Activated CD4-positive, alpha-beta T cell treated with anti-CD3 and anti-CD28 coated beads, Interleukin-2, amount 50 U/mL, for 1 hour (primary cell): ENCODE data around the gene CAMSAP3.

ENCODE experiments used
- DNase-seq: peaks from one replicate; pipeline ENCODE4 v3.0.0-alpha.2; 2020

The CAMSAP3 gene

DNA sequence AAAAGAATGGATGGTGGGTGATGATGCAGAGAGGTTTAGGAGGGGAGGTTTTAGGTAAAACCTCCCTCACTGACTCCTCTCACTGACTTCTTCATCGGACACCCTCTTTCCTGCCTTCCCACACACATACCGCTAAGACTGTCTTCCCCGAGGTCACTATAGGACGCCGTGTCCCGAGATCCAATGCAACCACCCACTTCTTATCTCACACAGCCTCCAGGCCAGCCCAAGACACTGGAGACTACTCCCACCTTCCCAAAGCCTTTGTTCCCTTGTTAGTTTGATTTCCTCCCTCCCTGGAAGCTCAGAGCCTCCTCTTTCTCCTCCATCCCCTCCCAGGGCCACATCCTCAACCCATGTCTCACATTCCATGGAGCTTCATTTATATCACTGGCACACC, 16.5 kb upstream of the CAMSAP3 start:
- no peak for DNase-seq

DNA sequence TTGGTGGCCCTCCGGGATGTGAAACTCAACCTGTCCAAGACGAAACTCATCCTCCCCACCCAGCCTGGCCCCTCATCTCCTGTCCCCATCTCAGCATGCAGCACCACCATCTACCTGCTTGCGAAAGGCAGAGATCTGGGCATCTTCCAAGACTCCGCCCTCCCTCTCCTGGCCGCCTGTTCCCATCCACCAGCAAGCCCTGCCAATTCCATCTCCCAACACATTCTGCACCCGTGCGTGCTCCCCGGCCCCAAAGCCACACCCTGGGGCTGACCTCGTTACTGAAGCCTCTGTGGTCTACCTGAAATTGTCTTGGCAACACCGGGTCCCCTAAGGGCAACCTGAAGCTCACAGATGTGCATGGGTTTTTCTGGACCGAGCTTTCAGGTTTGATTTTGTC, 13.2 kb upstream of the CAMSAP3 start:
- no peak for DNase-seq

GRCh38 chr19:7589822-7590221, 5.8 kb upstream of the CAMSAP3 start:
- DNase-seq = no peak

GRCh38 chr19:7590256-7590655, 5.4 kb upstream of the CAMSAP3 start:
- no peak for DNase-seq

DNA sequence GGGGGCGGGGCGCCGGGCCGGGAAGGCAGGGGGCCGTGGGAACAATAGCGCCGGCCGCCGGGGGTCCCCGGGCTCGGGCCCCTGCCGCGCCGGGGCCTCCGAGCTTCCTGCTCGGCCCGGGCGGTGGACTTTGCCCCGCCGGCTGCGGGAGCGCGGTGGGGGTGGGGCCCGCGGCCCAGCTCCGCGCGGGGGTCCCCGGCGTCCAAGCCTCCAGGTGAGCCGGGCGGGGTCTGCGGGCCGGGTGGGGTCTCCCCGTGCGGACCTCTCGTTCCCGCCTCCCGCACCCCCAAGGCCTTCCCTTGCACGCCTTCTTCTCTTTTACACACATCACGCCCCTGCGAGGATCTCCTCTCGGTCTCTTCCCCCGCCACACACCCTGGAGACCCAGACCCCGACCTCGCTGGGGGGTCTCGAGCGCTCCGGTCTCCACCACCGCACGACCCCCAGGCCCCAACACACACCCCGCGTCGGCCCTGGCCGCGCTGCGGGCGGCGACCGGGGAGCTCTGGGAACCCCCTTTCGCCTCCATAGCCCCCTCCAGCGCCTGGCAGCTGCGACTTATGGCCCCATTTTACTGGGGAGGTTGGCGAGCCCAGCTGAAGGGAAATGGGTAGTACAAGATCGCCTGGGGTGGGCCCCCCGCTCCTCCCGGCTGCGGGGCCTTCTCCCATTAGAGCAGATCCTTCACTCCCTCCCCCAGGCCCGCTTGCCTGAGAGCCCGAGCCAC, 711 bp downstream of the CAMSAP3 start:
- no peak for DNase-seq

DNA sequence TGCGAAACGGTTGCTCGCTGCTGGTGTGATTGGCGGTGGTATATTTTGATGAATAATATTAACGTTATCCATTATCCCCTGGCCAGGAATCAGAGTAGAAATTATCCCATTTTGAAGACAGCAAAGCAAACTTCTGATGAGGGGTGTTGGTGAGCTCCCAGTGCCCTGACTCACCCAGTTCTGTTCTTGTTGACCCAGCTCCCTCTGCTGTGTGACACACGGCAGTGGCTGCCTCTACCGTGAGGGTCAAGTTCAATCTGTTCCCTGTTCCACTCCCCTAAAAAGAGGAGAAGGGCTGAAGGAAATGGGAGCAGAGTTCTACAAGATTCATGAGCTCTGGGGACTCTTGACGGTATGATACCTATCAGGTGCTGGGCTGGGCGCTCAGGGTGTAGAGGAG, 2.0 kb downstream of the CAMSAP3 start:
- DNase-seq = no peak

DNA sequence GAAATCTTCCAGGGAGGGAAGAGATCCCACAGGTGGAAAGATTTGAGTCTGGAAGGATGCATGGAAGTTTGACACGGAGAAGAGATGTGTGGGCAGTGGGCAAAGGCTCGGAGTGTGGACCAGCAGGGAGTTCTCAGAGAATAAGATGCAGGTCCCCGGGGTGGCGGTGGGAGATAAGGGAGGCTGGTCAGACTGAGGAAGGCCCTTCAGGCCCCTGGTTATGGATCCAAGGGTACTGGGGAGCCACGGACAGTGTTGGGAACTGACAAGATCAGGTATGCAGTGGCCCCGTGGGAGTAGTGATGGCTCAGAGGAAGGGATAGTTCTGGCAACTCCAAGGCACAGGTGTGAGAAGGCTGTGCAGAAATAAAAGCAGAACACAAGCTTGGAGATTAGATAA, 2.5 kb downstream of the CAMSAP3 start:
- no peak for DNase-seq

GRCh38 chr19:7600721-7601120, 5.1 kb downstream of the CAMSAP3 start:
- DNase-seq = no peak

- DNase-seq = no peak
These were observed 6.7 kb downstream of the CAMSAP3 start for GRCh38 chr19:7602240-7602934.

DNA sequence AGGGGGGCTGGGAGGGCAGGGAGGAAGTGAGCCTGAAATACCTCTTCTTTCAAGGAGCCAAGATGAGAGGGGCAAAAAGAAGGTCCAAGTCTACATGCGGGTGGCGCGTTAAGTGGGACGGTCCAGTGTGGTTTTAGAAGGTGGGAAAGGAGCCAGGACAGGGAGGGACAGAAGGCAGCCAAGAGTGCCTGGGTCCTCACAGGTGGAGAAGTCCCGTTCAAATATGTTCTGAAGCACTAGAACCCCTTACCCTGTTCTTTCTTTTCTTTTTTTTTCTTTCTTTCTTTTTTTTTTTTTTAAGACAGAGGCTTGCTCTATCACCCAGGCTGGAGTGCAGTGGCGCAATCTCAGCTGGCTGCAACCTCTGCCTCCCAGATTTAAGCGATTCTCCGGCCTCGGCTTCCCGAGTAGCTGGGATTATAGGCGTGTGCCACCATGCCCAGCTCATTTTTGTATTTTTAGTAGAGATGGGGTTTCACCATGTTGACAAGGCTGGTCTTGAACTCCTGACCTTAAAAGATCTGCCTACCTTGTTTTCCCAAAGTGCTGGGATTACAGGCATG, 7.4 kb downstream of the CAMSAP3 start:
- no peak for DNase-seq

GRCh38 chr19:7603919-7604318, 8.3 kb downstream of the CAMSAP3 start:
- DNase-seq = no peak

DNA sequence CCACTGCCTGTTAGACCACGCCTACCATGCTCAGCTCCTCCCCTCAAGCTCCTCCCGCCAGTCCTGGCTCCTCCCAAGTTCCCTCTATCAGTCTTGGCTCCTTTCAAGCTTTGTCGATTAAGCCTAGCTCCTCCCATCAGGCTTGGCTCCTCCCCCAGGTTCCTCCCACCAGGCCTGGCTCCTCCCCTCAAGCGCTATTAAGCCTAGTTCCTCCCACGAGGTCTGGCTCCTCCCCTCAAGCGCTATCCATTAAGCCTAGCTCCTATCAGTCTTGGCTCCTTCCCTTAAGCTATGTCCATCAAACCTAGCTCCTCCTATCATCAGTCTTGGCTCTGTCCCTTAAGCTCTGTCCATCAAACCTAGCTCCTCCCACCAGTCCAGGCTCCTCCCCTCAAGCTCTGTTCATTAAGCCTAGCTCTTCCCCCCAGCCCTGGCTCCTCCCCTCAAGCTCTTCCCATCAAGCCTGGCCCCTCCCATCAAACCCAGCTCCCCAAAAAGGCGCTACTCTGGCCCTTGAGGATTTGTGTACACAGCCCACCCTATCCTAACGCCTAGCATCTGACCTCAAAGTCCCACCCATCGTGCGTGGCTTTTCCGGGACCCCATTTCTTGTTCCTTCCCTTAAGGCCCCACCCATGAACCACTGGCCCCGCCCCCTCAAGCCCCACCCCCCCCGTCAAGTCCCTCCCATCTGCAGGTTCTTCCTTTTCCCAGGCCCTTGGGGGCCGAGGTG, 10.0 kb downstream of the CAMSAP3 start:
- no peak for DNase-seq

GRCh38 chr19:7606289-7606688, 10.6 kb downstream of the CAMSAP3 start:
- DNase-seq = no peak

DNA sequence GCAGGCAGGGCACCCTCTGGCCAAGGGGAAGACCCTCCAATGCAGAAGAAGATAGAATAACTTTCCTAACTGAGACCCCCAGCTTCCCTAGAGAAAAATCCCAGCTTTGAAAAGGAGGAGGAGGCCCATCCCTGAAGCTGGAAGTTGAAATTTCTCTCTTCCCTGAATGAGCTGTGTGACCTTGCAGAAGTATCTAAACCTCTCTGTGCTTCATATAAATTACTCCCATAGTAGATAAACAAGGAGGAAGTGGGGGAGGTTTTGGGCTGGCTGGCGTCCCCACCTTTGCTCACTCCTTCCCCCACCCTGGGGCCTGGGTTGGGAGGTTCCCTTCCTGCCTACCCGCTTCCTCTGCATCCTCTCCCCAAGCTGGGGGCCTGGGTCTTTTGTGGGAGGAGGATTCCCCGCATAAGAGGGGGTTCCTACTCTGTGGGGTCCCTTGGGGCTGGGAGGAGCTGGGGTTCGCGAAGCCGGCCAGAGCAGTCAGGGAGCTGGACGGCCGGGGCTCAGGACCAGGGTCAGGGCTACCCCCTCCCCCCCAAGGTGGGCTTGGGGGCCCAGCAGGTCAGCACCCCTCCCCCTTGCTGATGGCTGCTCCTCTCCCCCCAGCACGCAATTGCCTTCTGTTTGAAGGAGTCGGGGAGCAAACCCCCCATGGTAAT, 11.7 kb downstream of the CAMSAP3 start:
- no peak for DNase-seq

DNA sequence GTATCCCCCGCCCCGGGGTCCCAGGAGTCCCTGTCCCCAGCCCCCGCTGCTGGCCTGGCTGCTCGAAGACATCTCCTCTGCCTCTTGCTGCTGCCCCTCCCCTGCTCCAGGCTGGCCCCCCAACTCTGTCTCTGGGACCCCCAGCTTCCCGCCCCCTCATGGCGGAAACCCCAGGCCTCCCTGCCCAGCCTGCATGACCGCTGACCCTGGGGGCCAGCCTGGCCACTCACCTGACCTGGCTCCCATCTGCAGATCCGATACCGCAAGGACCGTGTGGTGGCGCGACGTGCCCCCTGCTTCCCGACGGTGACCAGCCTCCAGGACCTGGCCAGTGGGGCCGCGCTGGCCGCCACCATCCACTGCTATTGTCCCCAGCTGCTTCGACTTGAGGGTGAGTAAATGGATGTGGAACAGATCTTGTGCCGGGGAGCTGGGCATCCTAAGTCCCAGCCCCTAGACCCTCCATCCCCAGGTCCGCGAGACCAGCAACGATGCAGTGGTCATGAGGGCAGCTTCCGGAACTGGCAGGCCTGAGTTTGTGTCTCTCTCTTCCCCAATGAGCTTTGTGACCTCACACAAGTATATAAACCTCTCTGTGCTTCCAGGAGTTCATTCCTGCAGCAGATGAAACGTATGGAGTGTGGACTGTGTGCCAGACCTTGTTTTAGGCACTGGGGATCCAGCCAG, 12.4 kb downstream of the CAMSAP3 start:
- no peak for DNase-seq

- no peak for DNase-seq
These were observed 15.0 kb downstream of the CAMSAP3 start for GRCh38 chr19:7610491-7611240.

- DNase-seq = no peak
These were observed 16.0 kb downstream of the CAMSAP3 start for GRCh38 chr19:7611541-7612279.

GRCh38 chr19:7612282-7613274, 16.9 kb downstream of the CAMSAP3 start:
- no peak for DNase-seq

DNA sequence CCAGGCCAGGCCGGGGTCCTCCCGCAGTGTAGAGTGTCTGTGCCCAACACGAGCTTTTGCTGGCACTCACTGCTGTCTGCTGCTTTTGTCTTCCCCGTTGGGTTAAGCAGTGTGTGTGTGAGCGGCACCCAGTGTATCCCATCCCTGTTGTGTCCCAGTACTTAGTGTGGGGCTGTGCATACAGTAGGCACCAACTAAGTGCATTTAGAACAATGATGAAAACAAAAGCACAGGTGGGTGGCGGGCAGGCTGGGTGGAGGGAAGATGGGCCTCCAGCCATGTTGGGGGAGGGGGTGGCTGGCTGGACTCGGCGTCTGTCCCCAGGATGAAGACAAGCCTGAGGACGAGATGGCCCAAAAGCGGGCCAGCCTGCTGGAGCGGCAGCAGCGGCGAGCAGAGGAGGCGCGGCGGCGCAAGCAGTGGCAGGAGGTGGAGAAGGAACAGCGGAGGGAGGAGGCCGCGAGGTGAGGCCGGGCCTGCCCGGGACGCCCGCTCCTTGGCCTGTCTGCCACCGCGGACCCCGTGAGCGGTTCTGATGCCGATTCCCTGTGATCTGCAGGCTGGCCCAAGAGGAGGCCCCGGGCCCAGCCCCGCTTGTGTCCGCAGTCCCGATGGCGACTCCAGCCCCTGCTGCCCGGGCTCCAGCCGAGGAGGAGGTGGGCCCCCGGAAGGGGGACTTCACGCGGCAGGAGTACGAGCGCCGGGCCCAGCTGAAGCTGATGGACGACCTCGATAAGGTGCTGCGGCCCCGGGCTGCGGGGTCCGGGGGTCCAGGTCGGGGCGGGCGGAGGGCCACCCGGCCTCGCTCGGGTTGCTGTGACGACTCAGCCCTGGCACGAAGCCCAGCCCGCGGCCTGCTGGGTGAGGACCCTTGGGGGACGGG, 19.4 kb downstream of the CAMSAP3 start:
- DNase-seq = no peak
